Measurements from ENCODE around the gene KBTBD12.

KBTBD12 gene

DNA sequence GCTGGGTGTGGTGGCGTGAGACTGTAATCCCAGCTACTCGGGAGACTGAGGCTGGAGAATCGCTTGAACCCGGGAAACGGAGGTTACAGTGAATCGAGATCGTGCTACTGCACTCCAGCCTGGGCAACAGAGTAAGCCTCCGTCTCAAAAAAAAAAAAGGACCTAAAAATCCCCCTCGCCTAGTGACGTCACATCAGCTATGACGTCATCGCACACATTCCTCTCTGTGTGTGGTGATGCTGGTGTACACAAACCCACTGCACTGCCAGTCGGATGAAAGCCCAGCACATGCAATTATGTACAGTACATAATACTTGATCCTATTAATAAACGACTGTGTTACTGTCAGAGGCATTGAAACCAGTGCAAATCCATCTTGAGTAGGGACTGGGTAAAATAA, 97.0 kb downstream of the KBTBD12 start:
- no peak for DNase-seq (ENCODE audit: low read depth in 2 of 2)

DNA sequence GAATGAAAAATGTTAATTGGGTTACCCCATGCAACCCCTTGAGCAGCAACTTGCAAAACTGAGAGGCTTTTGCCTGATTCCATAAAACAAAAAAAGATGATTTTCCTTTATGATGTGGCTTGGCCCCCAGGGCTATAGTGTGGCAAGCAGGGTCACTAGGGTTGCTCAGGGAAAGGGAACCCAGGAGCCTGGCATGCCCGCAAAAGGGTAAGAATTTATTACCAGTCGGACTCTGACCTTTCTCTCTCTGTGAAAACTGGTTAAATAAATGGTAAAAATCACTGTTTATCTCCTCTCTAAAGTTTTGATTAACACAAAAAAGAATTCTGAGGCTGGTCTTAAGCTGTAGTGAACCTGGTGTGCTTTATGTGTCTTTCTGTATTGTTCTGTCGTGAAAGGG, 99.5 kb downstream of the KBTBD12 start:
- no peak for DNase-seq (ENCODE audit: low read depth in 2 of 2)

DNA sequence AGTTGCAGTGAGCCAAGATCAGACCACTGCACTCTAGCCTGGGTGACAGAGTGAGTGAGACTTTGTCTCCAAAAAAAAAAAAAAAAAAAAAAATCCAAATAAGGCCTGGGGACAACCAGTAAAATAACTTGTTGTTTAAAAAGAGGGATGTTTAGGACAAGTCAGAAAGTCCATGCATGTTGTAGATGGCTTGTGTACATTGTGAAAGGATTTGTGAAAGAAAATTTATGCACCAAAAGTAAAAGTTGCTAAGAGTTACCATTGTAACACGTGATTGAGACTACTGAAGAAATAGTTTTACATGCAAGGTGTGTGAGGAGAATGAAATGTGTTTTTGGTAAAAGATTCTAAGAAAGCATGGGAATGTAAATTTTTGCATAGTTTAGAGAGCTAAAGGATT, 101.5 kb downstream of the KBTBD12 start:
- DNase-seq (ENCODE audit: low read depth in 2 of 2): no peak

DNA sequence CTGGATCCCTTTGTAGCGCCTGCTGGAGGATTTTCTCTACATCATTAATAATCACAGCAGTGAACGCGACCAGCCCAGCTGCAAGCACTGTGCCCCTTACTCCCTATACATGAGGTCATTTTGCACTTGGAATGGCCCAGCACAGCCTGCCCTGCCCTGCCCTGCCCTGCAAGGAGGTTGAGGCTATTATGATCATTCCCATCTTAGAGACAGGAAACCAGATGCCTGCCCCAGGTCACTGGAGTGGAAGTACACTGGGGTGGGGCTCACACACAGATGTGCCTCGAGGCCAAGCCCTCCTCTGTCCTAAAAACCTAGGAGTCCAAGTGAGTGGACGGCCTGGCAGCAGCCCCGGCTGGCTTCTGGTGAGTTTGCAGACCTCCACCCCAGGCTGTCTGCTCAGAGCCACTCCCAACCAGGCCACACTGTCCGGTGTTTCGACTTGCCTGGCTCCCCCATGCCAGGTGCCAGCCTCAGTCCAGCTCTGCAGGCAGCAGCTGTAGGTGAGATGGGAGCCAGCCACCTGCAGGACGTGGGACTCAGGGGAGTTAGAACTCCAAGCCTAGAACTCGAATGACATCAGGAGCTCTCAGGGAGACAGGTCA, 106.8 kb downstream of the KBTBD12 start:
- DNase-seq (ENCODE audit: low read depth in 2 of 2): no peak

DNA sequence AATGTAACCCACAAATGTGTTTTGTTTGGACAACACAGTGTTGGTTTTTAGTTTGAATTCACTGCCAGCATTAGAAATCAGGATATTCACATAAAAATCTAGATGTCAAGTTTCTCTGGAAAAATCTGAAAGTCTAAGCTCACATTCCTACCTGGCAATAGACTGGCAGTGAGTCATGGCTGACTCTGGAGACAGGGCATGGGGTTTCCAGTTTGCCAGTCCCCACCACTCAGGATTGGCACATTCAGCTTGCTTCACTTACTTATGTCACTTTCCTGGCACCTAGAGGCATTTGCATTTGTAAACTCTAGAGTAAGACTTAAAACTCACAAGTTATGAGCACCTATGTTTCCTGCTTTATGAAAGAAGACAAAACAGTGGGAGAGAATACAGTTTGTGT, 118.1 kb downstream of the KBTBD12 start:
- DNase-seq (ENCODE audit: low read depth in 2 of 2): no peak

DNA sequence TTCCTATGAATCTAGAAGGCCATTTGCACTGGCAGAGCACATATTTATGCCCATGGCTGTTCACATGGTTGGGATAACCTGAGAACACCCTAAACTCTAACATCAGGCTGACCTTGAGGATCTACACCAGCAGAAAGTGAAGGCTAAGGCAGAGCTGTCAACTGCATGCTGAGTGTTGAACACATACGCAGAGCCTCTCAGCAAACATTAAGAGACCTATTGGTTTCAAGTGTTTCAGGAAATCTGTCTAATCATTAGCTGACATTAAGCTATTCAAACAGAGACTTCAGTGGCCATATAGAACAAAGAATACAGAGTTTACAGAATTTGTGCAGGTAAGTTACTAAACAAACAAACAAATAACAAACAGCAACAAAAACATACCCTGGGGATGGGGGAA, 121.1 kb downstream of the KBTBD12 start:
- no peak for DNase-seq (ENCODE audit: low read depth in 2 of 2)
